GM23338 (cell line): ENCODE data around the gene SRP68. TPM values are rescaled to one million over a fixed set of nuclear protein-coding genes. Genes with fewer than 3 reads are reported as not detected.
"Not testable (repeated sequence)": the region's sequence is repeated elsewhere in the genome, so short reads cannot be mapped to it uniquely, and the experiment has no call there.

Experiments
- ATAC-seq: fragments of 200-7000 bp; cut with Tn5 transposase; 3 replicates; pipeline ENCODE4 v1.9.1; 2020
- DNase-seq: peaks from one replicate; pipeline ENCODE4 v3.0.0-alpha.2; 2015; ENCODE audit warnings: low spot score
- H2AFZ ChIP-seq: fragments of 200-600 bp; sonication (generic); 2 replicates; pipeline ENCODE4 v1.8.0; 2016; ENCODE audit warnings: antibody characterized with exemption, mild to moderate bottlenecking, moderate library complexity
- H3F3A ChIP-seq: fragments of 200-600 bp; sonication (generic); replicated peaks from 2 replicates; pipeline ENCODE4 v1.8.0; 2017; ENCODE audit warnings: antibody characterized with exemption, mixed run types, low read depth
- H3K27ac ChIP-seq: fragments of 200-600 bp; sonication (generic); 2 replicates; pipeline ENCODE4 v1.6.1; 2016; ENCODE audit warnings: low read depth
- H3K27me3 ChIP-seq: fragments of 200-600 bp; sonication (generic); 2 replicates; pipeline ENCODE4 v1.8.0; 2016; ENCODE audit warnings: mild to moderate bottlenecking, mixed run types, moderate library complexity; ENCODE audit not compliant: insufficient read depth
- H3K36me3 ChIP-seq: fragments of 200-600 bp; sonication (generic); 2 replicates; pipeline ENCODE4 v1.8.0; 2016; ENCODE audit warnings: mild to moderate bottlenecking; ENCODE audit not compliant: insufficient read depth
- H3K4me1 ChIP-seq: fragments of 200-600 bp; sonication (generic); 2 replicates; pipeline ENCODE4 v1.8.0; 2016; ENCODE audit warnings: mild to moderate bottlenecking, moderate library complexity; ENCODE audit not compliant: insufficient read depth
- H3K4me2 ChIP-seq: fragments of 200-600 bp; sonication (generic); 2 replicates; pipeline ENCODE4 v1.7.1; 2017; ENCODE audit warnings: mixed run types
- H3K4me3 ChIP-seq: fragments of 200-600 bp; sonication (generic); 2 replicates; pipeline ENCODE4 v1.6.1; 2016; ENCODE audit warnings: mixed run types
- H3K79me2 ChIP-seq: fragments of 200-600 bp; sonication (generic); replicated peaks from 2 replicates; pipeline ENCODE4 v1.8.0; 2017; ENCODE audit warnings: mild to moderate bottlenecking; ENCODE audit not compliant: insufficient read depth
- H3K9me2 ChIP-seq: fragments of 200-600 bp; sonication (generic); 2 replicates; pipeline ENCODE4 v1.8.0; 2017; ENCODE audit not compliant: insufficient read depth
- H4K20me1 ChIP-seq: fragments of 200-600 bp; sonication (generic); replicated peaks from 2 replicates; pipeline ENCODE4 v1.8.0; 2017; ENCODE audit warnings: mild to moderate bottlenecking; ENCODE audit not compliant: insufficient read depth
- H3K27ac Mint-ChIP-seq: 2 replicates; pipeline ENCODE4 v1.8.0; 2020; ENCODE audit warnings: inconsistent platforms, mild to moderate bottlenecking, moderate library complexity, mixed read lengths
- H3K27me3 Mint-ChIP-seq: 3 replicates; pipeline ENCODE4 v1.8.0; 2022; ENCODE audit warnings: low read depth, mild to moderate bottlenecking, moderate library complexity, mixed read lengths, inconsistent platforms; ENCODE audit not compliant: insufficient read depth, poor library complexity
- H3K36me3 Mint-ChIP-seq: 3 replicates; pipeline ENCODE4 v1.8.0; 2021; ENCODE audit warnings: low read depth, mild to moderate bottlenecking, inconsistent platforms, moderate library complexity, mixed read lengths
- H3K4me1 Mint-ChIP-seq: 3 replicates; pipeline ENCODE4 v1.8.0; 2020; ENCODE audit warnings: mild to moderate bottlenecking, inconsistent platforms, mixed read lengths
- H3K4me3 Mint-ChIP-seq: 3 replicates; pipeline ENCODE4 v1.8.0; 2021; ENCODE audit warnings: moderate library complexity, mild to moderate bottlenecking, inconsistent platforms, mixed read lengths
- H3K9me3 Mint-ChIP-seq: 3 replicates; pipeline ENCODE4 v1.8.0; 2020; ENCODE audit warnings: moderate library complexity, mild to moderate bottlenecking, inconsistent platforms, mixed read lengths
- CREB1 ChIP-seq: fragments of 250-450 bp; sonication (Bioruptor Pico); IDR thresholded peaks from 2 replicates; pipeline ENCODE4 v1.5.0; 2020; ENCODE audit warnings: low read depth, mild to moderate bottlenecking, moderate library complexity
- CTCF ChIP-seq, 2 experiments: fragments of 200-600 bp in 1 of 2; sonication (generic) in 1 of 2; conservative IDR thresholded peaks; 2 replicates each; pipeline versions ENCODE4 v1.5.1 to v1.6.1; 2016 to 2017; ENCODE audit warnings: antibody characterized with exemption in 2 of 2, low read depth in 2 of 2, mild to moderate bottlenecking in 2 of 2, moderate library complexity in 1 of 2
- EZH2 ChIP-seq: fragments of 200-600 bp; sonication (generic); IDR thresholded peaks from one replicate; pipeline ENCODE4 v1.8.0; 2017; ENCODE audit warnings: antibody characterized with exemption, mild to moderate bottlenecking, low read depth; ENCODE audit not compliant: unreplicated experiment
- JUNB ChIP-seq: IDR thresholded peaks from one replicate; pipeline ENCODE4 v1.6.1; 2016; ENCODE audit warnings: antibody characterized with exemption; ENCODE audit not compliant: unreplicated experiment
- STAT1 ChIP-seq: IDR thresholded peaks from one replicate; pipeline ENCODE4 v1.6.1; 2016; ENCODE audit warnings: antibody characterized with exemption; ENCODE audit not compliant: unreplicated experiment
- polyA plus RNA-seq: library from polyadenylated mRNA; unstranded; fragments of >200 nt; fragmentation: Nextera tagmentation; extraction: Ambion mirVana; gene quantifications from 2 replicates; pipeline ENCODE4 v1.2.1, GENCODE V29; 2016
- total RNA-seq: library from RNA; depleted of rRNA; stranded (reverse); fragments of >200 nt; shearing (Covaris generic); gene quantifications from 2 replicates; pipeline ENCODE4 v1.2.3, GENCODE V29; 2014

SRP68 gene
- total and polyA plus RNA-seq, 2 experiments from 2014 or later = 30.7 to 62.8 TPM

GRCh38 chr17:76063875-76064546, 8.3 kb downstream of the SRP68 start:
- Histone ChIP-seq H3K27ac (no peak overlapping the region), H3K4me2 (no peak overlapping the region), H3K4me3 (no peak overlapping the region), H3K36me3 (peaks cover 62% of the 10 kb centered on the region), H3K4me1 (no peaks in the 10 kb centered on the region), H3K9me2 (no peaks in the 10 kb centered on the region), H4K20me1 (peaks cover 5% of the 10 kb centered on the region), H3K79me2 (peaks cover 12% of the 10 kb centered on the region), H2AFZ (no peak overlapping the region), H3K27me3 (no peaks in the 10 kb centered on the region), H3F3A (peaks cover 12% of the 10 kb centered on the region; the same call in 1 of the 2 replicates)
- H3K27ac Mint-ChIP-seq = no peak overlapping the region
- no peaks in the 10 kb centered on the region for H3K27me3 Mint-ChIP-seq
- no peak for ATAC-seq
- H3K36me3 Mint-ChIP-seq = peaks cover 84% of the 10 kb centered on the region
- H3K4me1 Mint-ChIP-seq = no peaks in the 10 kb centered on the region
- no peak overlapping the region for H3K4me3 Mint-ChIP-seq
- no peak for TF ChIP-seq STAT1
- no peak for TF ChIP-seq EZH2
- no peak for TF ChIP-seq CTCF (conservative IDR thresholded peaks at IDR 0.05; ENCODE audit: low read depth in 2 of 2)
- no peak for TF ChIP-seq CREB1
- H3K9me3 Mint-ChIP-seq = no peaks in the 10 kb centered on the region
- DNase-seq = no peak

- not testable (repeated sequence) for H3K9me3 Mint-ChIP-seq, H3K27ac ChIP-seq, H3K27ac Mint-ChIP-seq, H3K9me2 ChIP-seq, H3F3A ChIP-seq, H3K27me3 ChIP-seq, H3K4me1 ChIP-seq, H2AFZ ChIP-seq, H4K20me1 ChIP-seq, H3K4me1 Mint-ChIP-seq, H3K4me3 ChIP-seq, H3K27me3 Mint-ChIP-seq, DNase-seq, H3K4me2 ChIP-seq, ATAC-seq, H3K4me3 Mint-ChIP-seq, H3K79me2 ChIP-seq
- H3K36me3 Mint-ChIP-seq = peaks cover 76% of the 10 kb centered on the region
- peaks cover 64% of the 10 kb centered on the region for H3K36me3 ChIP-seq
Measured at GRCh38 chr17:76058264-76058663, 14.1 kb downstream of the SRP68 start.

DNA sequence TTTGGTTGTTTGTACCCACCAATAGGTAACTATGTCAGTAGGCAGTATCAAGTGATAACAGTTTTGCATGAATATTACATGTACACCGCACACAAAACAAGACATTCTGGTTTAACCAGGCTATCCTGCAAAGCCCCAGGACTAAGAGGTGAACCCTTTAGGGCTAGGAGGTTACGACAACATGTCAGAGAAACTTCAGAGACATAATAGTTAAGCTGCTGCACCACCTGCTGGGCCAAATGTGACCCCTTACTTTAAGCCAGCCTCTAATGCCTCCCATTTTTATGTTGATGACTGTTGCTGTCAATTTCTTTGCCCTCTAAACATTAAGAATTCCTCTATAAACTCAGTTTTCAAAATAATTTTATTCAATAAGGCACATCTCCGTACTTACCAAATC, 15.4 kb downstream of the SRP68 start:
- no peak overlapping the region for H3K4me3 Mint-ChIP-seq

More for the DNA sequence above, 15.4 kb downstream of the SRP68 start:
- Histone ChIP-seq H4K20me1 (peaks cover 12% of the 10 kb centered on the region), H3K4me3 (no peak overlapping the region), H3K27ac (no peak overlapping the region), H3K4me2 (no peak overlapping the region), H3K27me3 (no peaks in the 10 kb centered on the region), H2AFZ (no peak overlapping the region), H3K9me2 (no peaks in the 10 kb centered on the region), H3F3A (peaks cover 3% of the 10 kb centered on the region; the same call in 1 of the 2 replicates), H3K79me2 (peaks cover 7% of the 10 kb centered on the region; the same call in 1 of the 2 replicates), H3K4me1 (no peaks in the 10 kb centered on the region), H3K36me3 (peaks cover 58% of the 10 kb centered on the region)
- Mint-ChIP-seq H3K4me1 (no peaks in the 10 kb centered on the region), H3K27ac (no peak overlapping the region), H3K9me3 (no peaks in the 10 kb centered on the region), H3K36me3 (peaks cover 70% of the 10 kb centered on the region), H3K27me3 (no peaks in the 10 kb centered on the region)
- ATAC-seq (no peak), DNase-seq (no peak)
- TF ChIP-seq JUNB = no peak
- 0 out of 4 replicates have a peak, but pooled peaks of 1 of the 2 experiments have one; percentile 3 for TF ChIP-seq CTCF (conservative IDR thresholded peaks at IDR 0.05; ENCODE audit: low read depth in 2 of 2)
